Choroid plexus epithelial cell (primary cell): ENCODE data around the gene MYBPHL.

Experiments
- DNase-seq: peaks from one replicate; pipeline ENCODE4 v3.0.0-alpha.2; 2010; ENCODE audit warnings: low read depth
- H3K4me3 ChIP-seq: 2 replicates; pipeline ENCODE4 v1.5.1; 2011; ENCODE audit warnings: low read depth, mild to moderate bottlenecking, control low read depth, low read length, moderate library complexity
- CTCF ChIP-seq: conservative IDR thresholded peaks from 2 replicates; pipeline ENCODE4 v1.5.1; 2011; ENCODE audit warnings: low read depth, mild to moderate bottlenecking, control low read depth, inconsistent platforms, low read length, moderate library complexity

Gene MYBPHL

GRCh38 chr1:109319114-109319513 is 12.3 kb upstream of the MYBPHL start:
- H3K4me3 ChIP-seq: no peak overlapping the region
- DNase-seq: no peak
- TF ChIP-seq CTCF: no peak

- DNase-seq: no peak
- no peak overlapping the region for H3K4me3 ChIP-seq
- no peak for TF ChIP-seq CTCF
Measured at GRCh38 chr1:109316506-109316905, 9.7 kb upstream of the MYBPHL start.

- H3K4me3 ChIP-seq: no peak overlapping the region
- no peak for TF ChIP-seq CTCF
- no peak for DNase-seq
Measured at GRCh38 chr1:109315288-109315687, 8.5 kb upstream of the MYBPHL start.

- DNase-seq: peak; percentile 68
- no peak overlapping the region for H3K4me3 ChIP-seq
- no peak for TF ChIP-seq CTCF
Measured at GRCh38 chr1:109314795-109315194, 8.0 kb upstream of the MYBPHL start.

- H3K4me3 ChIP-seq: no peak overlapping the region
- peak; percentile 51 for DNase-seq
- no peak for TF ChIP-seq CTCF
Measured at GRCh38 chr1:109312978-109313775, 6.4 kb upstream of the MYBPHL start.

- TF ChIP-seq CTCF: no peak
- no peak for DNase-seq
- no peak overlapping the region for H3K4me3 ChIP-seq
Measured at GRCh38 chr1:109312246-109312645, 5.4 kb upstream of the MYBPHL start.

- no peak for TF ChIP-seq CTCF
- H3K4me3 ChIP-seq: no peak overlapping the region
- no peak for DNase-seq
Measured at GRCh38 chr1:109309347-109309746, 2.5 kb upstream of the MYBPHL start.
